Measurements from ENCODE around the gene CXCR2.
"Not testable (repeated sequence)": the region's sequence is repeated elsewhere in the genome, so short reads cannot be mapped to it uniquely, and the experiment has no call there.

DNA sequence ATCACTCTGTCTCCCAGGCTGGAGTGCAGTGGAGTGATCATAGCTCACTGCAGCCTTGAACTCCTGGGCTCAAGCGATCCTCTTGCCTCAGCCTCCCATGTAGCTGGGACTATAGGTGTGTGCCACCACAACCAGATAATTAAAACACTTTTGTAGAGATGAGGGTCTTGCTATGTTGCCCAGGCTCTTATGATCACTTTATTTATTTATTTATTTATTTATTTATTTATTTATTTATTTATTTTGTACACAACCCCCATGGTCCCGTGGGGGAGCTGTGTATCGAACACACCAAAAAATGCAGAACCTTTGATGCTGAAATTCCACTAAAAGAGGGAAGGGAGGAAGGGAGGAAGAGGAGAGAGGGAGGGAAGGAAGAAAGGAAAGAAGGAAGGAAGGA is 45.9 kb downstream of the CXCR2 start:
- not testable (repeated sequence) for TF ChIP-seq ZNF274 (IDR thresholded peaks at IDR 0.05; ENCODE audit: low read depth, low read length); YY1 (IDR thresholded peaks at IDR 0.05; ENCODE audit: insufficient read depth, insufficient read length); SUZ12 (IDR thresholded peaks at IDR 0.05; ENCODE audit: extremely low read depth, insufficient read depth, insufficient read length)

Measured in NT2/D1 (cell line).